Measurements from ENCODE around the gene CAPN12. TPM values are rescaled to one million over a fixed set of nuclear protein-coding genes. Genes with fewer than 3 reads are reported as not detected.

The CAPN12 gene
- total and polyA plus RNA-seq, 2 of the 4 experiments (the other 2 are of a cell fraction), result 0.18 to 0.97 TPM

DNA sequence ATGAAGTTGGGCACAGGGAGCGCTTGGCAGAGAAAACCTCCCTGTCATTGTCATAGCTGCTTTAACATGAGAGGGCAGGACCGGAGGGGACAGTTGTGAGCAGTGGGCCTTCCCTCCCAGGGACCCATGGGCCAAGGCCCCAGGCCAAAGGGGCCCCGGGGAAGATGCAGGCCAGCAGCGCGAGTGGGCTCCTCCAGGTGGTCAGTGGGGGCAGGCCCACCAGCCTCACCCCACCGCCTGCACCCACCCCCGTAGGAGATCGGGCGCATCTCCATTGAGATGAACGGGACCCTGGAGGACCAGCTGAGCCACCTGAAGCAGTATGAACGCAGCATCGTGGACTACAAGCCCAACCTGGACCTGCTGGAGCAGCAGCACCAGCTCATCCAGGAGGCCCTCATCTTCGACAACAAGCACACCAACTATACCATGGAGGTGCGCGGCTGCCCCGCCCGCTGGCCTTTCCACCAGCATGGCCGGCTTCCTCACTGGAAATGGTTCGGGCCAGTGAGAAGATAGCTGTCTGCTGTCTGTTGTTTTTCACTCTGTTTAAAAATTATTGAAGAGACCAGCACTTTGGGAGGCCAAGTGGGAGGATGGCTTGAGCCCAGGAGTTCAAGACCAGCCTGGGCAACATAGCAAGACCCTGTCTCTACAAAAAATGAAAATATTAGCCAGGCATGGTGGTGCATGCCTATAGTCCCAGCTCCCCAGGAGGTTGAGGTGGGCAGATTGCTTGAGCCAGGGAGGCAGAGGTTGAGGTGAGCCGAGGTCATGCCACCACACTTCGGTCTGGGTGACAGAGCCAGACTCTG lies 18.6 kb downstream of the CAPN12 start:
- H2AFZ ChIP-seq (replicated peaks; ENCODE audit: low read length, poor library complexity), result no peak overlapping the region
- H4K91ac ChIP-seq (ENCODE audit: insufficient read depth, low read depth, low read length), result no peak overlapping the region
- dilution Hi-C loops (cut with HindIII; ENCODE audit: low sequenced_read_pairs, unreplicated experiment) (no loop called here), intact Hi-C loops (cut with micrococcal nuclease) (no loop called here), in situ Hi-C loops (cut with MboI; ENCODE audit: low sequenced_read_pairs) (loop anchor here (25.0 kb wide), 1 partner anchor 187 kb away; the partner anchor contains the start of gene CCER2)
- no peak overlapping the region for H2AK5ac ChIP-seq (ENCODE audit: low read depth, low read length)
- WGBS, 2 experiments (ENCODE audit: extremely low coverage in 2 of 2, insufficient read length in 1 of 2), result 85% methylated on average over 5 of the region's 21 CpGs; no CpG with 5 or more reads in 1 of the 2 experiments
- no peaks in the 10 kb centered on the region for H3K9me1 ChIP-seq (ENCODE audit: insufficient read depth, low read length)
- H3K27ac ChIP-seq (ENCODE audit: insufficient read depth, low read length), result no peak overlapping the region
- CTCF ChIA-PET, result no interaction called here
- no peak overlapping the region for H3K23ac ChIP-seq (ENCODE audit: low read depth, low read length)
- H2BK20ac ChIP-seq (ENCODE audit: low read depth, low read length), result no peak overlapping the region
- no peak overlapping the region for H3K14ac ChIP-seq (replicated peaks; ENCODE audit: low read depth, low read length)
- POLR2A ChIA-PET (ENCODE audit: unreplicated experiment), result no interaction called here
- no peak overlapping the region for H3K4ac ChIP-seq (ENCODE audit: low read depth, low read length)
- H2BK5ac ChIP-seq (ENCODE audit: low read depth, low read length, poor library complexity, severe bottlenecking), result no peak overlapping the region
- no peak overlapping the region for H4K5ac ChIP-seq (ENCODE audit: low read depth, low read length)
- H3K27me3 ChIP-seq (ENCODE audit: control insufficient read depth, insufficient read depth, low read length), result no peaks in the 10 kb centered on the region
- peaks cover 89% of the 10 kb centered on the region for H3K36me3 ChIP-seq (ENCODE audit: control insufficient read depth, insufficient read depth, low read length)
- no peak overlapping the region for H2BK15ac ChIP-seq (ENCODE audit: low read depth, low read length)
- no peak overlapping the region for H3K18ac ChIP-seq (ENCODE audit: low read depth, low read length)
- no peak overlapping the region for H3K9ac ChIP-seq (ENCODE audit: low read depth, low read length)
- DNase-seq (no peak), ATAC-seq (ENCODE audit: low read depth) (no peak)
- H3K4me2 ChIP-seq (ENCODE audit: low read depth, low read length), result no peak overlapping the region
- no peak overlapping the region for H3K56ac ChIP-seq (ENCODE audit: extremely low read depth, insufficient read depth, low read length)
- H3K4me1 ChIP-seq (ENCODE audit: control insufficient read depth, insufficient read depth, low read length), result 0 out of 2 replicates have a peak, but pooled peaks cover 2% of the 10 kb centered on the region
- H3K79me1 ChIP-seq (ENCODE audit: low read depth in 1 of 2, low read length in 2 of 2), result peaks cover 33 to 52% of the 10 kb centered on the region in 2 experiments
- H4K20me1 ChIP-seq (ENCODE audit: insufficient read depth, low read length), result peaks cover 22% of the 10 kb centered on the region
- BruUV-seq (replicated peaks), result no TSS peak
- no peaks in the 10 kb centered on the region for H3K9me3 ChIP-seq (ENCODE audit: control insufficient read depth, insufficient read depth, low read length)
- no peak overlapping the region for H2AK9ac ChIP-seq (replicated peaks; ENCODE audit: low read depth, low read length, poor library complexity)
- H4K8ac ChIP-seq (ENCODE audit: low read depth in 2 of 2, low read length in 2 of 2), result no peak overlapping the region
- no peak overlapping the region for H2BK120ac ChIP-seq (ENCODE audit: low read depth, low read length)
- TF ChIP-seq MAFK (IDR thresholded peaks at IDR 0.05; ENCODE audit: low read depth, low read length), result no peak
- TF ChIP-seq, protein P1, sequence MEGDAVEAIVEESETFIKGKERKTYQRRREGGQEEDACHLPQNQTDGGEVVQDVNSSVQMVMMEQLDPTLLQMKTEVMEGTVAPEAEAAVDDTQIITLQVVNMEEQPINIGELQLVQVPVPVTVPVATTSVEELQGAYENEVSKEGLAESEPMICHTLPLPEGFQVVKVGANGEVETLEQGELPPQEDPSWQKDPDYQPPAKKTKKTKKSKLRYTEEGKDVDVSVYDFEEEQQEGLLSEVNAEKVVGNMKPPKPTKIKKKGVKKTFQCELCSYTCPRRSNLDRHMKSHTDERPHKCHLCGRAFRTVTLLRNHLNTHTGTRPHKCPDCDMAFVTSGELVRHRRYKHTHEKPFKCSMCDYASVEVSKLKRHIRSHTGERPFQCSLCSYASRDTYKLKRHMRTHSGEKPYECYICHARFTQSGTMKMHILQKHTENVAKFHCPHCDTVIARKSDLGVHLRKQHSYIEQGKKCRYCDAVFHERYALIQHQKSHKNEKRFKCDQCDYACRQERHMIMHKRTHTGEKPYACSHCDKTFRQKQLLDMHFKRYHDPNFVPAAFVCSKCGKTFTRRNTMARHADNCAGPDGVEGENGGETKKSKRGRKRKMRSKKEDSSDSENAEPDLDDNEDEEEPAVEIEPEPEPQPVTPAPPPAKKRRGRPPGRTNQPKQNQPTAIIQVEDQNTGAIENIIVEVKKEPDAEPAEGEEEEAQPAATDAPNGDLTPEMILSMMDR (conservative IDR thresholded peaks at IDR 0.05; ENCODE audit: low read depth, low read length), result no peak
- no peak for TF ChIP-seq MAZ (IDR thresholded peaks at IDR 0.05; ENCODE audit: borderline replicate concordance, low read depth, low read length)
- no peak for TF ChIP-seq CEBPB (IDR thresholded peaks at IDR 0.05; ENCODE audit: low read depth, low read length)
- no peak for TF ChIP-seq POLR2A (IDR thresholded peaks at IDR 0.05; ENCODE audit: low read depth, low read length)
- no peak overlapping the region for H3K4me3 ChIP-seq (ENCODE audit: insufficient read depth, low read depth, low read length)

Measured in IMR-90 (cell line).